Spleen (tissue), 11 donors: ENCODE measurements around the gene ALKBH6. TPM values are rescaled to one million over a fixed set of nuclear protein-coding genes. Genes with fewer than 3 reads are reported as not detected.

Source experiments
- DNase-seq: peaks from one replicate; pipeline ENCODE4 v3.0.0-alpha.2; 2020
- H3K27ac ChIP-seq, 8 donors: fragments of 200-600 bp; sonication (generic) in 7 of 8; 1 replicate in 4 of 8; 2 replicates in 4 of 8; pipeline versions ENCODE4 v1.5.0 to v1.8.0; 2016 to 2021; ENCODE audit warnings: inconsistent platforms in 4 of 8, mild to moderate bottlenecking in 4 of 8, moderate library complexity in 1 of 8
- H3K27me3 ChIP-seq, 7 donors: fragments of 200-600 bp; sonication (generic) in 6 of 7; replicated peaks in 1 of 7; 1 replicate in 4 of 7; 2 replicates in 3 of 7; pipeline versions ENCODE4 v1.5.0 to v1.8.0; 2016 to 2021; ENCODE audit warnings: inconsistent platforms in 3 of 7, mild to moderate bottlenecking in 1 of 7
- H3K36me3 ChIP-seq, 6 donors: fragments of 200-600 bp; sonication (generic) in 5 of 6; 1 replicate in 4 of 6; 2 replicates in 2 of 6; pipeline versions ENCODE4 v1.5.0 to v1.8.0; 2016 to 2021; ENCODE audit warnings: inconsistent platforms in 2 of 6
- H3K4me1 ChIP-seq, 6 donors: fragments of 200-600 bp; sonication (generic) in 5 of 6; 1 replicate in 3 of 6; 2 replicates in 3 of 6; pipeline versions ENCODE4 v1.5.0 to v1.8.0; 2016 to 2021; ENCODE audit warnings: inconsistent platforms in 3 of 6
- H3K4me3 ChIP-seq, 8 donors: fragments of 200-600 bp; sonication (generic) in 7 of 8; 1 replicate in 4 of 8; 2 replicates in 4 of 8; pipeline versions ENCODE4 v1.5.0 to v1.8.0; 2016 to 2021; ENCODE audit warnings: inconsistent platforms in 4 of 8, mild to moderate bottlenecking in 4 of 8, moderate library complexity in 2 of 8
- H3K9me3 ChIP-seq, 8 donors: fragments of 200-600 bp; sonication (generic) in 7 of 8; 1 replicate in 4 of 8; 2 replicates in 4 of 8; pipeline versions ENCODE4 v1.5.0 to v1.8.0; 2016 to 2021; ENCODE audit warnings: inconsistent platforms in 4 of 8
- CTCF ChIP-seq, 11 experiments: fragments of 200-600 bp in 7 of 11; fragments of 450-650 bp in 4 of 11; sonication (generic) in 4 of 11; IDR thresholded peaks in 8 of 11; conservative IDR thresholded peaks in 3 of 11; 1 replicate in 7 of 11; 2 replicates in 4 of 11; pipeline versions ENCODE4 v1.4.0 to v1.8.0; 2016 to 2021; ENCODE audit warnings: antibody characterized with exemption in 11 of 11, inconsistent platforms in 4 of 11, mild to moderate bottlenecking in 1 of 11
- POLR2A ChIP-seq, 3 donors: fragments of 450-650 bp; IDR thresholded peaks; one replicate each; pipeline ENCODE4 v1.5.1; 2017; ENCODE audit warnings: antibody characterized with exemption in 3 of 3, mild to moderate bottlenecking in 1 of 3
- POLR2AphosphoS5 ChIP-seq, 3 donors: sonication (generic); formaldehyde crosslinking; IDR thresholded peaks; one replicate each; pipeline ENCODE4 v1.5.1; 2017; ENCODE audit warnings: antibody characterized with exemption in 3 of 3
- WGBS, 5 donors: extraction: QIAGEN DNeasy Blood & Tissue Kit in 3 of 5; methylation state at CpG; one replicate each; pipeline versions ENCODE4 v1.1.5 to v1.1.7; 2013 to 2018; 5-methylcytosine and 5-hydroxymethylcytosine counted together
- intact Hi-C: fragments of 100-400 bp; cut with DNase I; formaldehyde crosslinking; loops from one replicate; pipeline ENCODE4 v1.15.0; 2023; ENCODE audit warnings: low total_unique reads
- polyA plus RNA-seq, 3 donors: library from polyadenylated mRNA; stranded (reverse); fragments of 200-250 nt; gene quantifications; one replicate each; pipeline ENCODE4 v1.2.1, GENCODE V29; 2013
- total RNA-seq, 7 donors: library from RNA; depleted of rRNA in 3 of 7; stranded (reverse); fragments of >200 nt in 3 of 7; fragmentation: NEBNext Ultra II Directional in 4 of 7; extraction: Animal tissue kit (Norgen Biotek cat#: 25700) in 4 of 7; gene quantifications; one replicate each; pipeline versions ENCODE4 v1.1.0 to v1.2.1, GENCODE V29; 2016 to 2021
- donor health status: healthy with polysubstance abuse.
- donor health status: DM: no; HTN: no; CAD: no; lungs with moderate emphysema.
- donor health status: DM: no; HTN: no; CAD: no.
- donor health status: Bipolar disorder and iron deficiency.
- donor health status: healthy.
- donor health status: DM: no; HTN: no; CAD: no.
- donor health status: DM: yes; HTN: yes; CAD: no.

The ALKBH6 gene
- total and polyA plus RNA-seq, 10 donors = 21.3 to 65.3 (median 26.3) TPM

DNA sequence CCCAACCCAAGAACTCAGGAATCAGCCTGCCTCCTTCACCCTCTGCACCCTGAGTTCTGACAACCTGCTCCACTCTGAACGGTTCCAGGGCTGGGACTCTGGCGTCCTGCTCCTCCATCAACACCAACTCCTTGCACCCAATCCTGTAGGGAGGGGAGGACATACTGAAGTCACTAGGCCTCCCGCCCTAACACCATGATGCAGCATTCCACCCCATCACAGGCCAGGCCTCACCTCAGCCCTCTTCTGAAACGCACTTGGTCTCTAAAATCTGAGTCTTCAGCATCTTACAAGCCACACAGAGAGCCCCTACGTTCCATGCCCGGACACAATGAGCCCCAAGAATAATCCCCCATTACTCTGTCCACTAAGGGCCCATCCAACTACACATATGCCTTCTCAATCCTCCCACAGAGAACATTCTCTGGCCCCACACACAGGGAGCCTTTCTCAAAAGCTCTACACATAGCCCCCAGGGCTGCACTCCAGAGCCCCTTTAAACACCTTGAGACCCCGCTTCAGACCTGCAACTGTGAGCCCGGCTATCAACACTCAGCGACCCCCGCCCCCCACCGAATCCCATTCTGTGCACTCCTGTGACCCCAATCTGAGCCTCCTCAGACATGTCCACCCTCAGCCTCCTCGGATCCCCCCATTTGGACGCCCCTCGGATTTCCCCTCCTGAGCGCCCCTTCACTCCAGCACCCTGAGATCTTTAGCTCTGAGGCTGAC lies 567 bp downstream of the ALKBH6 start:
- Histone ChIP-seq H3K9me3 (no peaks in the 10 kb centered on the region), H3K4me3 (peak overlapping the region; percentile 51 to 83 (median 58)), H3K27me3 (peaks cover 0 to 13% (median 0%) of the 10 kb centered on the region in 7 donors), H3K27ac (peak overlapping the region; percentile 74 to 93 (median 86)), H3K4me1 (peaks cover 11 to 43% (median 32%) of the 10 kb centered on the region in 6 donors), H3K36me3 (peaks cover 0 to 25% (median 2%) of the 10 kb centered on the region in 6 donors)
- no peak for TF ChIP-seq CTCF (IDR thresholded peaks at IDR 0.05 in 8 of 11, conservative IDR thresholded peaks at IDR 0.05 in 3 of 11)
- no peak for TF ChIP-seq POLR2AphosphoS5 (IDR thresholded peaks at IDR 0.05)
- no peak for TF ChIP-seq POLR2A (IDR thresholded peaks at IDR 0.05)
- 33 to 37% (median 35%) methylated on average over 15 of the region's 15 CpGs for WGBS, 5 donors
- intact Hi-C loops = no loop called here
- no peak for DNase-seq

GRCh38 chr19:36010402-36010801 lies 3.6 kb downstream of the ALKBH6 start:
- Histone ChIP-seq H3K27ac (no peak overlapping the region), H3K4me1 (peaks cover 11 to 43% (median 32%) of the 10 kb centered on the region in 6 donors), H3K36me3 (peaks cover 0 to 7% (median 0%) of the 10 kb centered on the region in 6 donors), H3K27me3 (peaks cover 0 to 17% (median 0%) of the 10 kb centered on the region in 7 donors), H3K9me3 (no peaks in the 10 kb centered on the region), H3K4me3 (no peak overlapping the region)
- 94 to 96% (median 95%) methylated on average over 11 of the region's 11 CpGs for WGBS, 5 donors
- no peak for DNase-seq
- intact Hi-C loops = no loop called here
- no peak for TF ChIP-seq POLR2AphosphoS5 (IDR thresholded peaks at IDR 0.05)
- no peak for TF ChIP-seq POLR2A (IDR thresholded peaks at IDR 0.05)
- TF ChIP-seq CTCF (IDR thresholded peaks at IDR 0.05 in 8 of 11, conservative IDR thresholded peaks at IDR 0.05 in 3 of 11) = no peak

- TF ChIP-seq POLR2AphosphoS5 (IDR thresholded peaks at IDR 0.05) (no peak), POLR2A (IDR thresholded peaks at IDR 0.05) (no peak), CTCF (IDR thresholded peaks at IDR 0.05 in 8 of 11, conservative IDR thresholded peaks at IDR 0.05 in 3 of 11) (no peak)
- peaks cover 9 to 37% (median 28%) of the 10 kb centered on the region in 6 donors for H3K4me1 ChIP-seq
- H3K9me3 ChIP-seq = no peaks in the 10 kb centered on the region
- intact Hi-C loops = no loop called here
- WGBS, 5 donors = 59 to 72% (median 61%) methylated on average over 15 of the region's 15 CpGs
- peaks cover 0 to 17% (median 0%) of the 10 kb centered on the region in 7 donors for H3K27me3 ChIP-seq
- peak overlapping the region in 5 of 8 donors; percentile 26 to 62 (median 29) for H3K4me3 ChIP-seq
- H3K36me3 ChIP-seq = peaks cover 0 to 7% (median 0%) of the 10 kb centered on the region in 6 donors
- no peak for DNase-seq
- peak overlapping the region in 2 of 8 donors; percentile 27 to 49 for H3K27ac ChIP-seq
Measured at GRCh38 chr19:36009633-36010379, 4.2 kb downstream of the ALKBH6 start.

DNA sequence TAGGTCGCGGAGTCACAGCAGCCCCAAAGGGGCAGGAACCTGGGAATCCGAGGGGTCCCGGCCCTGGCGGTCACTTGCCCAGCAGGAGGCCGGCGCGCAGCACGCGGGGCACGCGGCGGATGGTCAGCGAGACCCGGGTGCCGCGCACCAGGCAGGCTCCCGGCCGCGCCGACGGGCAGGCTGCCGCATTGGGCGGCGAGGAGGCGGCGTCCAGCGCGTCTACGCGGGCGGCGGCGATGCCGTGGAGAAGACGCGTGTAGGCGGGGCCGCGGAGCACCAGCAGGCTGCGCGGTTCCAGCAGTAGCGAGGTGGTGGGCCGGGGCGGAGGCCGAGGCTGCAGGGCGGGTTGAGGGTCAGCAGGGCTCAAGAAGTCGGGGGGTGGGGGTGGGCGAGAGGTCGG lies 4.8 kb downstream of the ALKBH6 start:
- peaks cover 6 to 33% (median 24%) of the 10 kb centered on the region in 6 donors for H3K4me1 ChIP-seq
- TF ChIP-seq POLR2A (IDR thresholded peaks at IDR 0.05) (no peak), POLR2AphosphoS5 (IDR thresholded peaks at IDR 0.05) (peak; percentile 41 to 71 (median 64))
- H3K36me3 ChIP-seq = peaks cover 0 to 7% (median 0%) of the 10 kb centered on the region in 6 donors
- no peaks in the 10 kb centered on the region for H3K9me3 ChIP-seq
- peaks cover 0 to 17% (median 0%) of the 10 kb centered on the region in 7 donors for H3K27me3 ChIP-seq
- peak; percentile 88 for DNase-seq
- WGBS, 5 donors = 2 to 7% (median 2%) methylated on average over 13 to 50 of the region's 50 CpGs
- peak overlapping the region in 7 of 8 donors; percentile 9 to 62 (median 29) for H3K4me3 ChIP-seq
- intact Hi-C loops = no loop called here
- H3K27ac ChIP-seq = peak overlapping the region in 2 of 8 donors; percentile 27 to 49
